H1 (cell line): ENCODE results near the gene ZBTB43. TPM values are rescaled to one million over a fixed set of nuclear protein-coding genes. Genes with fewer than 3 reads are reported as not detected.

Source experiments
- CTCF ChIA-PET: fragments of 300-600 bp; sonication (Branson Sonifier 250); formaldehyde crosslinking; loops from one replicate; lab custom pipeline; 2021; ENCODE audit not compliant: partially characterized antibody; lab: Charles Lee
- POLR2A ChIA-PET: fragments of 300-600 bp; sonication (Branson Sonifier 250); formaldehyde crosslinking; loops from one replicate; lab custom pipeline; 2021; ENCODE audit warnings: inconsistent platforms; ENCODE audit not compliant: partially characterized antibody; lab: Charles Lee
- DNase-seq, 2 experiments: peaks; one replicate each; pipeline versions ENCODE4 v3.0.0 to v3.0.0-alpha.2; 2010 to 2022; ENCODE audit warnings: low spot score in 2 of 2, low read depth in 1 of 2, mixed read lengths in 1 of 2
- FAIRE-seq: peaks from 2 replicates; lab custom pipeline; 2011; peaks lifted over from hg19 to GRCh38; lab: Jason Lieb, UNC
- H2AFZ ChIP-seq: 2 replicates; pipeline ENCODE4 v1.8.1; 2012; ENCODE audit warnings: low read length, inconsistent platforms
- H2AK5ac ChIP-seq: 2 replicates; pipeline ENCODE4 v1.6.1; 2013; ENCODE audit warnings: low read depth, low read length
- H2BK120ac ChIP-seq: replicated peaks from 2 replicates; pipeline ENCODE3; 2013; ENCODE audit warnings: low read depth, low read length, inconsistent platforms
- H2BK12ac ChIP-seq: 2 replicates; pipeline ENCODE4 v1.6.1; 2013; ENCODE audit warnings: low read depth, low read length
- H2BK15ac ChIP-seq: 2 replicates; pipeline ENCODE4 v1.6.1; 2013; ENCODE audit warnings: low read length
- H2BK20ac ChIP-seq: 2 replicates; pipeline ENCODE4 v1.6.1; 2013; ENCODE audit warnings: low read length
- H2BK5ac ChIP-seq: 2 replicates; pipeline ENCODE4 v1.6.1; 2013; ENCODE audit warnings: low read depth, low read length
- H3K14ac ChIP-seq: 2 replicates; pipeline ENCODE4 v1.6.1; 2013; ENCODE audit warnings: inconsistent platforms; ENCODE audit not compliant: insufficient read length
- H3K18ac ChIP-seq: 2 replicates; pipeline ENCODE4 v1.6.1; 2013; ENCODE audit warnings: low read length; ENCODE audit errors: extremely low read depth
- H3K23ac ChIP-seq: 2 replicates; pipeline ENCODE4 v1.6.1; 2013; ENCODE audit warnings: inconsistent platforms; ENCODE audit not compliant: insufficient read length
- H3K23me2 ChIP-seq: 2 replicates; pipeline ENCODE4 v1.6.1; 2013; ENCODE audit warnings: low read depth, low read length
- H3K27ac ChIP-seq: 2 replicates; pipeline ENCODE4 v1.6.1; 2011; ENCODE audit warnings: low read depth, low read length, inconsistent platforms
- H3K27me3 ChIP-seq, 4 experiments: replicated peaks in 1 of 4; 1 replicate in 1 of 4; 2 replicates in 3 of 4; pipeline versions ENCODE4 v1.6.1 to v1.8.1; 2011 to 2013; ENCODE audit warnings: low read length in 3 of 4, mild to moderate bottlenecking in 3 of 4, inconsistent platforms in 2 of 4, mixed read lengths in 2 of 4, moderate library complexity in 1 of 4; ENCODE audit not compliant: control insufficient read depth in 3 of 4, insufficient read depth in 3 of 4; ENCODE audit errors: extremely low read depth in 1 of 4
- H3K36me3 ChIP-seq, 4 experiments: 2 replicates each; pipeline versions ENCODE4 v1.6.1 to v1.8.1; 2011 to 2013; ENCODE audit warnings: mild to moderate bottlenecking in 4 of 4, low read length in 3 of 4, moderate library complexity in 2 of 4, control low read depth in 1 of 4, inconsistent platforms in 1 of 4; ENCODE audit not compliant: insufficient read depth in 4 of 4, control insufficient read depth in 2 of 4
- H3K4ac ChIP-seq: replicated peaks from 2 replicates; pipeline ENCODE3; 2013; ENCODE audit warnings: low read length, low read depth, mixed read lengths, inconsistent platforms; ENCODE audit not compliant: insufficient read length
- H3K4me1 ChIP-seq, 4 experiments: replicated peaks in 1 of 4; 1 replicate in 1 of 4; 2 replicates in 3 of 4; pipeline versions ENCODE4 v1.6.1 to v1.8.1; 2011 to 2013; ENCODE audit warnings: low read length in 3 of 4, inconsistent platforms in 2 of 4, mixed read lengths in 1 of 4; ENCODE audit not compliant: insufficient read depth in 4 of 4, control insufficient read depth in 3 of 4
- H3K4me2 ChIP-seq, 2 experiments: 2 replicates each; pipeline versions ENCODE4 v1.6.1 to v1.8.1; 2011 to 2013; ENCODE audit warnings: low read depth in 2 of 2, low read length in 2 of 2, control low read depth in 1 of 2, inconsistent platforms in 1 of 2, mild to moderate bottlenecking in 1 of 2; ENCODE audit not compliant: insufficient read depth in 1 of 2
- H3K4me3 ChIP-seq, 4 experiments: fragments of 200-600, 300-600 bp in 1 of 4; sonication (generic), shearing (Covaris generic), sonication (Bioruptor Twin) in 1 of 4; 2 replicates each; pipeline versions ENCODE4 v1.5.1 to v1.8.1; 2011 to 2016; ENCODE audit warnings: low read length in 4 of 4, low read depth in 3 of 4, control low read depth in 2 of 4, inconsistent platforms in 2 of 4, mild to moderate bottlenecking in 2 of 4, mixed read lengths in 1 of 4, moderate library complexity in 1 of 4; ENCODE audit not compliant: insufficient read depth in 2 of 4; ENCODE audit errors: extremely low read depth in 1 of 4
- H3K56ac ChIP-seq: replicated peaks from 2 replicates; pipeline ENCODE3; 2013; ENCODE audit warnings: low read depth, mild to moderate bottlenecking, mixed read lengths, low read length, inconsistent platforms; ENCODE audit not compliant: insufficient read length
- H3K79me1 ChIP-seq: 2 replicates; pipeline ENCODE4 v1.6.1; 2013; ENCODE audit warnings: low read depth, low read length, control low read depth
- H3K79me2 ChIP-seq, 2 experiments: 2 replicates each; pipeline versions ENCODE4 v1.6.1 to v1.8.1; 2012 to 2013; ENCODE audit warnings: low read length in 2 of 2, mild to moderate bottlenecking in 2 of 2, inconsistent platforms in 1 of 2; ENCODE audit not compliant: insufficient read depth in 2 of 2, control insufficient read depth in 1 of 2
- H3K9ac ChIP-seq, 4 experiments: replicated peaks in 1 of 4; 1 replicate in 1 of 4; 2 replicates in 3 of 4; pipeline versions ENCODE4 v1.6.1 to v1.8.1; 2011 to 2013; ENCODE audit warnings: low read depth in 3 of 4, low read length in 3 of 4, control low read depth in 2 of 4, mild to moderate bottlenecking in 2 of 4, moderate library complexity in 2 of 4, inconsistent platforms in 1 of 4; ENCODE audit errors: extremely low read depth in 1 of 4
- H3K9me3 ChIP-seq, 2 experiments: 2 replicates each; pipeline versions ENCODE4 v1.6.1 to v1.8.1; 2012 to 2013; ENCODE audit warnings: mild to moderate bottlenecking in 2 of 2, moderate library complexity in 2 of 2, control low read depth in 1 of 2, inconsistent platforms in 1 of 2, low read depth in 1 of 2, low read length in 1 of 2, mixed read lengths in 1 of 2; ENCODE audit not compliant: insufficient read depth in 2 of 2
- H4K20me1 ChIP-seq, 2 experiments: replicated peaks in 1 of 2; 2 replicates each; pipeline versions ENCODE3 to v1.8.1; 2011 to 2013; ENCODE audit warnings: inconsistent platforms in 2 of 2, low read length in 2 of 2, mild to moderate bottlenecking in 1 of 2; ENCODE audit not compliant: insufficient read depth in 2 of 2, control insufficient read depth in 1 of 2
- H4K5ac ChIP-seq: 2 replicates; pipeline ENCODE4 v1.6.1; 2013; ENCODE audit warnings: low read length, low read depth, mixed read lengths, inconsistent platforms; ENCODE audit not compliant: insufficient read length
- H4K8ac ChIP-seq: 2 replicates; pipeline ENCODE4 v1.8.0; 2013; ENCODE audit warnings: mild to moderate bottlenecking, moderate library complexity, low read length, inconsistent platforms; ENCODE audit not compliant: insufficient read depth; ENCODE audit errors: extremely low read depth
- H4K91ac ChIP-seq: replicated peaks from 2 replicates; pipeline ENCODE3; 2013; ENCODE audit warnings: low read length, mixed read lengths, inconsistent platforms; ENCODE audit not compliant: insufficient read length
- ASH2L ChIP-seq: fragments of 200-600, 300-600 bp; sonication (generic); IDR thresholded peaks from one replicate; pipeline ENCODE4 v1.7.1; 2017; ENCODE audit warnings: low read length
- CREB1 ChIP-seq: IDR thresholded peaks from 2 replicates; pipeline ENCODE4 v1.6.1; 2012; ENCODE audit warnings: inconsistent platforms
- EGR1 ChIP-seq: IDR thresholded peaks from 2 replicates; pipeline ENCODE4 v1.6.1; 2011; ENCODE audit warnings: low read depth, low read length, borderline replicate concordance
- EZH2 ChIP-seq: fragments of 200-600 bp; sonication (generic); IDR thresholded peaks from 2 replicates; pipeline ENCODE4 v1.7.1; 2012; ENCODE audit warnings: low read depth, mild to moderate bottlenecking, moderate library complexity, low read length, inconsistent platforms; ENCODE audit not compliant: severe bottlenecking
- KDM1A ChIP-seq: fragments of 200-600, 300-600 bp; sonication (generic); IDR thresholded peaks from 2 replicates; pipeline ENCODE4 v1.7.1; 2016; ENCODE audit warnings: mild to moderate bottlenecking, low read length, borderline replicate concordance
- KDM4A ChIP-seq: IDR thresholded peaks from one replicate; pipeline ENCODE4 v1.7.1; 2012; ENCODE audit warnings: low read depth, mild to moderate bottlenecking, moderate library complexity, low read length, inconsistent platforms; ENCODE audit not compliant: severe bottlenecking
- NANOG ChIP-seq: IDR thresholded peaks from 2 replicates; pipeline ENCODE4 v1.6.1; 2011; ENCODE audit warnings: low read length, low read depth, mild to moderate bottlenecking, inconsistent platforms; ENCODE audit not compliant: insufficient read depth, poor library complexity, severe bottlenecking
- POLR2A ChIP-seq, 2 experiments: IDR thresholded peaks; 1 replicate in 1 of 2; 2 replicates in 1 of 2; pipeline ENCODE4 v1.6.1; 2011; ENCODE audit warnings: low read depth in 2 of 2, low read length in 2 of 2, mild to moderate bottlenecking in 2 of 2; ENCODE audit errors: control extremely low read depth in 1 of 2
- POLR2AphosphoS5 ChIP-seq: IDR thresholded peaks from 2 replicates; pipeline ENCODE4 v1.6.1; 2011; ENCODE audit warnings: low read depth, low read length
- SIX5 ChIP-seq: IDR thresholded peaks from 2 replicates; pipeline ENCODE4 v1.6.1; 2011; ENCODE audit warnings: mild to moderate bottlenecking, low read depth, low read length
- SRF ChIP-seq: IDR thresholded peaks from 2 replicates; pipeline ENCODE4 v1.6.1; 2011; ENCODE audit warnings: mild to moderate bottlenecking, low read depth, low read length, moderate library complexity
- TBP ChIP-seq: IDR thresholded peaks from 2 replicates; pipeline ENCODE4 v1.6.1; 2011; ENCODE audit warnings: low read depth, low read length, improper control_type of control experiment
- WGBS, 2 experiments: shearing (Covaris generic) in 1 of 2; methylation state at CpG; one replicate each; pipeline versions ENCODE4 v1.1.6 to v1.1.7; 2013 to 2015; ENCODE audit warnings: low lambda C conversion rate in 2 of 2, mixed read lengths in 2 of 2, inconsistent platforms in 1 of 2, low coverage in 1 of 2, missing lambda C conversion rate in 1 of 2; ENCODE audit not compliant: insufficient replicate concordance in 2 of 2, insufficient coverage in 1 of 2, insufficient read length in 1 of 2; ENCODE audit errors: extremely low coverage in 1 of 2, missing lambda C conversion rate in 1 of 2; 5-methylcytosine and 5-hydroxymethylcytosine counted together
- polyA plus RNA-seq, 7 experiments: library from polyadenylated mRNA; depleted of rRNA in 3 of 7; stranded (reverse) in 5 of 7; unstranded in 2 of 7; fragments of >200 nt in 5 of 7; fragments of 200-250 nt in 2 of 7; gene quantifications; 1 replicate in 5 of 7; 2 replicates in 1 of 7; 4 replicates in 1 of 7; pipeline versions ENCODE4 v1.2.1 to v1.2.3, GENCODE V29; 2011 to 2013; ENCODE audit warnings: missing spikeins in 2 of 7, mixed read lengths in 2 of 7
- total RNA-seq: library from RNA; stranded (reverse); fragmentation: NEBNext Ultra II Directional; extraction: Animal tissue kit (Norgen Biotek cat#: 25700); gene quantifications from 2 replicates; pipeline ENCODE4 v1.2.1, GENCODE V29; 2021
- TF ChIP-seq, protein P1 (sequence below): IDR thresholded peaks from 2 replicates; pipeline ENCODE4 v1.6.1; 2012; ENCODE audit warnings: inconsistent platforms

Gene ZBTB43
- total and polyA plus RNA-seq, 2 of the 8 experiments (the other 6 are each of a cell fraction or from before 2014, with no cell fraction given): 4.1 to 16.7 TPM

GRCh38 chr9:126883636-126884035 lies 78.8 kb downstream of the ZBTB43 start:
- no peak overlapping the region for H3K4me2 ChIP-seq
- H3K56ac ChIP-seq: no peak overlapping the region
- no peak overlapping the region for H2AK5ac ChIP-seq
- H3K18ac ChIP-seq: no peak overlapping the region
- H4K8ac ChIP-seq: no peak overlapping the region
- FAIRE-seq (no peak), DNase-seq (no peak)
- H3K23me2 ChIP-seq: no peaks in the 10 kb centered on the region
- no peak overlapping the region for H3K4me3 ChIP-seq
- 92% methylated on average over 15 of the region's 15 CpGs; no CpG with 5 or more reads in 1 of the 2 experiments for WGBS, 2 experiments
- H3K36me3 ChIP-seq: peaks cover 4 to 24% (median 15%) of the 10 kb centered on the region in 4 experiments; a peak in 5 of 8 replicates
- H2BK20ac ChIP-seq: no peak overlapping the region
- H4K91ac ChIP-seq: no peak overlapping the region
- ChIA-PET CTCF (interaction anchor here (1.0 kb wide), 1 partner anchor 50 kb away, joined by 5 read pairs; no protein-coding TSS in a partner anchor), POLR2A (no interaction called here)
- no peak overlapping the region; a peak in 1 of 7 replicates for H3K9ac ChIP-seq
- H2BK5ac ChIP-seq: no peak overlapping the region
- peaks cover 4% of the 10 kb centered on the region for H3K79me1 ChIP-seq
- no peaks in the 10 kb centered on the region for H3K9me3 ChIP-seq
- no peak overlapping the region for H2BK15ac ChIP-seq
- peaks cover 6 to 13% (median 10%) of the 10 kb centered on the region in 4 experiments for H3K4me1 ChIP-seq
- no peak overlapping the region for H3K27ac ChIP-seq
- no peak overlapping the region for H2BK120ac ChIP-seq
- H3K79me2 ChIP-seq: no peaks in the 10 kb centered on the region; a peak in 1 of 4 replicates
- no peak overlapping the region for H3K23ac ChIP-seq
- H3K14ac ChIP-seq: no peak overlapping the region
- no peaks in the 10 kb centered on the region for H3K27me3 ChIP-seq
- no peak overlapping the region for H3K4ac ChIP-seq
- H2AFZ ChIP-seq: no peak overlapping the region
- peaks cover 2 to 17% of the 10 kb centered on the region in 2 experiments for H4K20me1 ChIP-seq
- TF ChIP-seq SIX5 (no peak), NANOG (no peak), POLR2A (IDR thresholded peaks at IDR 0.05; ENCODE audit: control extremely low read depth in 1 of 2, low read depth in 2 of 2, low read length in 2 of 2) (no peak), ASH2L (no peak), KDM1A (no peak), KDM4A (no peak), TBP (no peak), SRF (no peak), POLR2AphosphoS5 (no peak), EZH2 (no peak), EGR1 (no peak), CREB1 (no peak)
- TF ChIP-seq, protein P1, sequence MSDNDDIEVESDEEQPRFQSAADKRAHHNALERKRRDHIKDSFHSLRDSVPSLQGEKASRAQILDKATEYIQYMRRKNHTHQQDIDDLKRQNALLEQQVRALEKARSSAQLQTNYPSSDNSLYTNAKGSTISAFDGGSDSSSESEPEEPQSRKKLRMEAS: no peak
- H2BK12ac ChIP-seq: no peak overlapping the region
- H4K5ac ChIP-seq: no peak overlapping the region
